ENCODE measurements around the gene CHRNB1. TPM values are rescaled to one million over a fixed set of nuclear protein-coding genes. Genes with fewer than 3 reads are reported as not detected.
A peak's percentile ranks its signal among the peaks of the same experiment; 100 is the strongest.

CHRNB1 gene
- total RNA-seq, 1 donor from 2014 or later: 11.7 TPM

DNA sequence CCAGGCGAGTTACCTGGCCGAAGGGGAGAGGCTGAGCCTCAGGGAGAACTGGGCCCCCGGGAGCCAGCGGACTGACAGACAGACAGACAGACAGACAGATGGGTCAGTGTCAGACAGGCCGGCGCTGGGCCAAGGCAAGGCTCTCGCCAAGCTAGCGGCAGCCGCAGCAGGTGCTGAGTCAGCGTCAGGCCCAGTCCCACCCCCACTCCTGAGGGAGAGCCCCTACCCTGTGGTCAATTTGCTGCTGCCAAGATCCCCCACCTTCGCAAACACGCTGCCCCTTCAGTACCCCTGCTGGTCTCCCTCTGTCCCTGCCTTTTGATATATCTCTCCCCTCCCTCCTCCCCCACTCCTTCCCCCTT, 4.0 kb upstream of the CHRNB1 start:
- Histone ChIP-seq H3K36me3 (ENCODE audit: insufficient read depth, low read length) (no peaks in the 10 kb centered on the region), H3K79me2 (ENCODE audit: insufficient read depth, low read length) (no peaks in the 10 kb centered on the region), H4K20me1 (ENCODE audit: insufficient read depth, low read length) (peaks cover 13% of the 10 kb centered on the region), H3K9me3 (ENCODE audit: insufficient read depth, low read depth, low read length) (no peaks in the 10 kb centered on the region), H2AFZ (ENCODE audit: low read depth, low read length) (peak overlapping the region; percentile 72), H3K27ac (ENCODE audit: low read depth, low read length) (no peak overlapping the region), H3K9ac (ENCODE audit: low read length) (peak overlapping the region; percentile 17), H3K27me3 (ENCODE audit: insufficient read depth, low read length) (peaks cover 32% of the 10 kb centered on the region), H3K4me3 (ENCODE audit: insufficient read depth, low read depth, low read length) (peak overlapping the region; percentile 51), H3K4me1 (ENCODE audit: insufficient read depth, low read length) (peaks cover 37% of the 10 kb centered on the region), H3K4me2 (ENCODE audit: low read length) (peak overlapping the region; percentile 82)
- no peak for TF ChIP-seq EZH2 (IDR thresholded peaks at IDR 0.05; ENCODE audit: insufficient read depth, low read length)
- TF ChIP-seq, protein P1, sequence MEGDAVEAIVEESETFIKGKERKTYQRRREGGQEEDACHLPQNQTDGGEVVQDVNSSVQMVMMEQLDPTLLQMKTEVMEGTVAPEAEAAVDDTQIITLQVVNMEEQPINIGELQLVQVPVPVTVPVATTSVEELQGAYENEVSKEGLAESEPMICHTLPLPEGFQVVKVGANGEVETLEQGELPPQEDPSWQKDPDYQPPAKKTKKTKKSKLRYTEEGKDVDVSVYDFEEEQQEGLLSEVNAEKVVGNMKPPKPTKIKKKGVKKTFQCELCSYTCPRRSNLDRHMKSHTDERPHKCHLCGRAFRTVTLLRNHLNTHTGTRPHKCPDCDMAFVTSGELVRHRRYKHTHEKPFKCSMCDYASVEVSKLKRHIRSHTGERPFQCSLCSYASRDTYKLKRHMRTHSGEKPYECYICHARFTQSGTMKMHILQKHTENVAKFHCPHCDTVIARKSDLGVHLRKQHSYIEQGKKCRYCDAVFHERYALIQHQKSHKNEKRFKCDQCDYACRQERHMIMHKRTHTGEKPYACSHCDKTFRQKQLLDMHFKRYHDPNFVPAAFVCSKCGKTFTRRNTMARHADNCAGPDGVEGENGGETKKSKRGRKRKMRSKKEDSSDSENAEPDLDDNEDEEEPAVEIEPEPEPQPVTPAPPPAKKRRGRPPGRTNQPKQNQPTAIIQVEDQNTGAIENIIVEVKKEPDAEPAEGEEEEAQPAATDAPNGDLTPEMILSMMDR (IDR thresholded peaks at IDR 0.05; ENCODE audit: insufficient read depth, low read depth, low read length): no peak
- Mint-ChIP-seq H3K4me1 (ENCODE audit: low read depth, unreplicated experiment) (peaks cover 21% of the 10 kb centered on the region), H3K27ac (ENCODE audit: unreplicated experiment) (peak overlapping the region; percentile 85), H3K4me3 (ENCODE audit: unreplicated experiment) (peak overlapping the region; percentile 89), H3K9me3 (ENCODE audit: unreplicated experiment) (no peaks in the 10 kb centered on the region), H3K27me3 (ENCODE audit: low read depth, unreplicated experiment) (peaks cover 2% of the 10 kb centered on the region), H3K36me3 (ENCODE audit: low read depth, unreplicated experiment) (peaks cover 17% of the 10 kb centered on the region)
- FAIRE-seq (no peak), DNase-seq (ENCODE audit: low read depth) (peak; percentile 45)

DNA sequence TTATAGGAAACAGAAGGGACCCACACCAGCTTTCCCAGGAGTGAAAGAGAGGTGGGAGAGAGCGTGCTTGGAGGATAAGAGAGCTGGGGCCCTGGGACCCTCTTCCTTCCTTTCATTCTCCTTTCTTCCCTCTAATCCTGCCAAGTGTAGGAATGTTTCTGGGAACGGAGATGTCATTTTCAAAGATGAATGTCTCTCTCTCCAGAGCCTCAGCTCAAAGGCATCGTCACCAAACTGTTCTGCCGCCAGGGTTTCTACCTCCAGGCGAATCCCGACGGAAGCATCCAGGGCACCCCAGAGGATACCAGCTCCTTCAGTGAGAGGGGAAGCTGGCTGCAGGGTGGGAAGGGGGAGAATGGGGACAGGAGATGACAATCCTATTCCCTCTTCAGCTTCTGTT, 3.6 kb upstream of the CHRNB1 start:
- H3K4me3 ChIP-seq (ENCODE audit: insufficient read depth, low read depth, low read length): no peak overlapping the region
- H3K4me1 Mint-ChIP-seq (ENCODE audit: low read depth, unreplicated experiment): peaks cover 21% of the 10 kb centered on the region
- FAIRE-seq: no peak
- TF ChIP-seq, protein P1 (IDR thresholded peaks at IDR 0.05; ENCODE audit: insufficient read depth, low read depth, low read length): no peak
- TF ChIP-seq EZH2 (IDR thresholded peaks at IDR 0.05; ENCODE audit: insufficient read depth, low read length): no peak
- H3K79me2 ChIP-seq (ENCODE audit: insufficient read depth, low read length): no peaks in the 10 kb centered on the region
- H3K36me3 ChIP-seq (ENCODE audit: insufficient read depth, low read length): no peaks in the 10 kb centered on the region
- no peak overlapping the region for H3K9ac ChIP-seq (ENCODE audit: low read length)
- no peak overlapping the region for H3K27ac ChIP-seq (ENCODE audit: low read depth, low read length)
- no peaks in the 10 kb centered on the region for H3K9me3 Mint-ChIP-seq (ENCODE audit: unreplicated experiment)
- H3K4me2 ChIP-seq (ENCODE audit: low read length): no peak overlapping the region
- peak overlapping the region; percentile 78 for H3K27ac Mint-ChIP-seq (ENCODE audit: unreplicated experiment)
- H3K9me3 ChIP-seq (ENCODE audit: insufficient read depth, low read depth, low read length): no peaks in the 10 kb centered on the region
- peak overlapping the region; percentile 89 for H3K4me3 Mint-ChIP-seq (ENCODE audit: unreplicated experiment)
- no peak overlapping the region for H2AFZ ChIP-seq (ENCODE audit: low read depth, low read length)
- H3K4me1 ChIP-seq (ENCODE audit: insufficient read depth, low read length): peaks cover 34% of the 10 kb centered on the region
- peaks cover 37% of the 10 kb centered on the region for H3K27me3 ChIP-seq (ENCODE audit: insufficient read depth, low read length)
- DNase-seq (ENCODE audit: low read depth): no peak
- H4K20me1 ChIP-seq (ENCODE audit: insufficient read depth, low read length): peaks cover 13% of the 10 kb centered on the region
- peaks cover 2% of the 10 kb centered on the region for H3K27me3 Mint-ChIP-seq (ENCODE audit: low read depth, unreplicated experiment)
- peaks cover 17% of the 10 kb centered on the region for H3K36me3 Mint-ChIP-seq (ENCODE audit: low read depth, unreplicated experiment)

DNA sequence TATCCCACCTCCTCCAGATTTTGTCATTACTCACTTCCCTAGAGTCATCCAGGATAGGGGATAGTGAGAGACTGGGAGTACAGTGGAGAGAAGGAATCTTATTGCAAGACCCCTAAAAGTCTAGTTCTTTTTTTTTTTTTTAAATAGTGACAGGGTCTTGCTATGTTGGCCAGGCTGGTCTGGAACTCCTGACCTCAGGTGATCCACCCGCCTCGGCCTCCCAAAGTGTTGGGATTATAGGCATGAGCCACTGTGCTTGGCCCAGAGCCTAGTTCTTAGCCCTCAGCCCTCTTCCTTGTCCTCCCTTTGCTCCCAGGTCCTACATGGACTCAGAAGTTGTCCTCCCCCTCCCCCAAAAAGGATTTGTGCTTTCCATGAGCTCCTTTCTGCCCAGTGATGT, 2.7 kb upstream of the CHRNB1 start:
- peaks cover 13% of the 10 kb centered on the region for H4K20me1 ChIP-seq (ENCODE audit: insufficient read depth, low read length)
- no peaks in the 10 kb centered on the region for H3K9me3 ChIP-seq (ENCODE audit: insufficient read depth, low read depth, low read length)
- no peak for TF ChIP-seq EZH2 (IDR thresholded peaks at IDR 0.05; ENCODE audit: insufficient read depth, low read length)
- TF ChIP-seq, protein P1 (IDR thresholded peaks at IDR 0.05; ENCODE audit: insufficient read depth, low read depth, low read length): no peak
- no peak overlapping the region for H3K27ac ChIP-seq (ENCODE audit: low read depth, low read length)
- Mint-ChIP-seq H3K27ac (ENCODE audit: unreplicated experiment) (no peak overlapping the region), H3K9me3 (ENCODE audit: unreplicated experiment) (peaks cover under 1% of the 10 kb centered on the region), H3K36me3 (ENCODE audit: low read depth, unreplicated experiment) (peaks cover 20% of the 10 kb centered on the region), H3K4me3 (ENCODE audit: unreplicated experiment) (peak overlapping the region; percentile 77), H3K27me3 (ENCODE audit: low read depth, unreplicated experiment) (peaks cover 5% of the 10 kb centered on the region), H3K4me1 (ENCODE audit: low read depth, unreplicated experiment) (peaks cover 21% of the 10 kb centered on the region)
- H3K4me1 ChIP-seq (ENCODE audit: insufficient read depth, low read length): peaks cover 33% of the 10 kb centered on the region
- H3K79me2 ChIP-seq (ENCODE audit: insufficient read depth, low read length): no peaks in the 10 kb centered on the region
- no peak for DNase-seq (ENCODE audit: low read depth)
- no peak overlapping the region for H3K9ac ChIP-seq (ENCODE audit: low read length)
- no peak for FAIRE-seq
- H3K36me3 ChIP-seq (ENCODE audit: insufficient read depth, low read length): no peaks in the 10 kb centered on the region
- no peak overlapping the region for H3K4me2 ChIP-seq (ENCODE audit: low read length)
- no peak overlapping the region for H2AFZ ChIP-seq (ENCODE audit: low read depth, low read length)
- no peak overlapping the region for H3K4me3 ChIP-seq (ENCODE audit: insufficient read depth, low read depth, low read length)
- H3K27me3 ChIP-seq (ENCODE audit: insufficient read depth, low read length): peaks cover 40% of the 10 kb centered on the region
